Psoas muscle (tissue), 8 donors: ENCODE measurements around the gene NFASC. TPM values are rescaled to one million over a fixed set of nuclear protein-coding genes. Genes with fewer than 3 reads are reported as not detected.

Source experiments
- ATAC-seq, 4 donors: fragments of 200-7000 bp; cut with Tn5 transposase; one replicate each; pipeline ENCODE4 v1.9.1; 2020; ENCODE audit warnings: moderate library complexity in 3 of 4, mild to moderate bottlenecking in 2 of 4
- DNase-seq, 2 donors: peaks; one replicate each; pipeline ENCODE4 v3.0.0-alpha.2; 2020
- H3K27ac ChIP-seq: fragments of 200-600 bp; one replicate; pipeline ENCODE4 v1.8.0; 2022
- H3K27me3 ChIP-seq, 3 donors: fragments of 200-600 bp in 1 of 3; one replicate each; pipeline versions ENCODE4 v1.6.1 to v1.8.0; 2013 to 2022; ENCODE audit warnings: low read length in 2 of 3, mild to moderate bottlenecking in 2 of 3, moderate library complexity in 1 of 3; ENCODE audit not compliant: insufficient read depth in 3 of 3
- H3K36me3 ChIP-seq, 2 donors: fragments of 200-600 bp in 1 of 2; one replicate each; pipeline versions ENCODE4 v1.6.1 to v1.8.0; 2013 to 2022; ENCODE audit warnings: low read depth in 1 of 2, mild to moderate bottlenecking in 1 of 2, moderate library complexity in 1 of 2; ENCODE audit not compliant: insufficient read depth in 1 of 2
- H3K4me1 ChIP-seq: fragments of 200-600 bp; one replicate; pipeline ENCODE4 v1.8.0; 2022
- H3K4me3 ChIP-seq: fragments of 200-600 bp; one replicate; pipeline ENCODE4 v1.8.0; 2022; ENCODE audit warnings: mild to moderate bottlenecking
- H3K9me3 ChIP-seq: fragments of 200-600 bp; one replicate; pipeline ENCODE4 v1.8.0; 2022
- WGBS, 3 donors: extraction: QIAGEN DNeasy Blood & Tissue Kit; methylation state at CpG; one replicate each; pipeline versions ENCODE4 v1.1.6 to v1.1.7; 2013; 5-methylcytosine and 5-hydroxymethylcytosine counted together
- intact Hi-C, 2 donors: fragments of 100-400 bp; cut with DNase I; formaldehyde crosslinking; loops; one replicate each; pipeline versions ENCODE4 v1.11.0 to v1.14.2; 2022
- polyA plus RNA-seq, 3 donors: library from polyadenylated mRNA; stranded (reverse); fragments of 200-250 nt; gene quantifications; one replicate each; pipeline ENCODE4 v1.2.3, GENCODE V29; 2013
- total RNA-seq, 4 donors: library from RNA; stranded (reverse); fragmentation: NEBNext Ultra II Directional in 2 of 4; extraction: Animal tissue kit (Norgen Biotek cat#: 25700) in 2 of 4; gene quantifications; one replicate each; pipeline versions ENCODE4 v1.2.1 to v1.2.4, GENCODE V29; 2021 to 2023
- TF ChIP-seq, protein P1 (sequence below): fragments of 200-600 bp; IDR thresholded peaks from one replicate; pipeline ENCODE4 v1.8.0; 2022; ENCODE audit warnings: antibody characterized with exemption
- donor health status: healthy with polysubstance abuse.
- donor health status: DM: no; HTN: no; CAD: no; lungs with moderate emphysema.
- donor health status: Bipolar disorder and iron deficiency.
- donor health status: healthy.
- donor health status: DM: yes; HTN: yes; CAD: no.
- donor health status: DM: no; HTN: no; CAD: no.
- donor health status: DM: no; HTN: no; CAD: no.
- donor health status: DM: yes; HTN: yes; CAD: no.

NFASC gene
- total and polyA plus RNA-seq, 7 donors = 0.46 to 7.5 (median 0.90) TPM

DNA sequence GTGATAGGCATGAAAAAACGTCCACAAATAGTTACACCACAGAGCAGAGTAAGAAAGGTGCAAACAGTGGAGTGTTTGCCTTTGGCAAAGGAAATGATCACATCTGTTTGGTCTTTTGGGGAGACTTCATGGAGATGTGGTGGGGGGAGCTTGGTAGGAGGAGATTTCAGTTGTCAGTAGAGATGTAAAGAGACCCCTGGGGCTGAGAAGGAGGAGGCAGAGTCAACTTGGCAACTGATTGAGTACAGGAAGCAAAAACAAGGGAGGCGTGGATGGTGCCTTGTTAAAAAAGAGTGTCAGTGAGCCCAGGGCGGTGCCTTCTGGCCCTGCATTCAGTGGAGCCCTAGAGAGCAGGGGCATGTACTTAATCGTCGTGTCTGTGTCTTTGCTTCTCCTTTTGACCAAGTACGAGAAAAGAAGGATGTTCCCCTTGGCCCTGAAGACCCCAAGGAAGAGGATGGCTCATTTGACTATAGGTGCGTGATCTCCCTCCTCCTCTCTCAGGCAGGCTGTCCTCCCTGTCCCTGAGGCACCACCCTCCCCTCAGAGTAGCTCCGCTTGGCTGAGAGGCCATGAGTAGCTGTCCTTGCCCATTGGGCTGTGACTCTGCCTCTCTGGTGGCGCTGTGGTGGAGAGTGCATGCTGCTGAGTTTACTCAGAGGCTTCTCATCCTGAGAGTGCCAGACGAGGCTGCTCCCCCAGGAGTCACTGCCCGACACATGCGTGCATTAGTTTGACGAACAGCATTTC, 141.9 kb downstream of the NFASC start:
- H3K36me3 ChIP-seq = no peaks in the 10 kb centered on the region
- intact Hi-C loops = no loop called here
- DNase-seq = no peak
- H3K4me3 ChIP-seq = no peak overlapping the region
- H3K27ac ChIP-seq = no peak overlapping the region
- H3K27me3 ChIP-seq = no peaks in the 10 kb centered on the region
- no peak for ATAC-seq
- TF ChIP-seq, protein P1, sequence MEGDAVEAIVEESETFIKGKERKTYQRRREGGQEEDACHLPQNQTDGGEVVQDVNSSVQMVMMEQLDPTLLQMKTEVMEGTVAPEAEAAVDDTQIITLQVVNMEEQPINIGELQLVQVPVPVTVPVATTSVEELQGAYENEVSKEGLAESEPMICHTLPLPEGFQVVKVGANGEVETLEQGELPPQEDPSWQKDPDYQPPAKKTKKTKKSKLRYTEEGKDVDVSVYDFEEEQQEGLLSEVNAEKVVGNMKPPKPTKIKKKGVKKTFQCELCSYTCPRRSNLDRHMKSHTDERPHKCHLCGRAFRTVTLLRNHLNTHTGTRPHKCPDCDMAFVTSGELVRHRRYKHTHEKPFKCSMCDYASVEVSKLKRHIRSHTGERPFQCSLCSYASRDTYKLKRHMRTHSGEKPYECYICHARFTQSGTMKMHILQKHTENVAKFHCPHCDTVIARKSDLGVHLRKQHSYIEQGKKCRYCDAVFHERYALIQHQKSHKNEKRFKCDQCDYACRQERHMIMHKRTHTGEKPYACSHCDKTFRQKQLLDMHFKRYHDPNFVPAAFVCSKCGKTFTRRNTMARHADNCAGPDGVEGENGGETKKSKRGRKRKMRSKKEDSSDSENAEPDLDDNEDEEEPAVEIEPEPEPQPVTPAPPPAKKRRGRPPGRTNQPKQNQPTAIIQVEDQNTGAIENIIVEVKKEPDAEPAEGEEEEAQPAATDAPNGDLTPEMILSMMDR = no peak
- 70 to 76% (median 73%) methylated on average over 13 of the region's 13 CpGs for WGBS, 3 donors
- no peaks in the 10 kb centered on the region for H3K9me3 ChIP-seq
- no peaks in the 10 kb centered on the region for H3K4me1 ChIP-seq

DNA sequence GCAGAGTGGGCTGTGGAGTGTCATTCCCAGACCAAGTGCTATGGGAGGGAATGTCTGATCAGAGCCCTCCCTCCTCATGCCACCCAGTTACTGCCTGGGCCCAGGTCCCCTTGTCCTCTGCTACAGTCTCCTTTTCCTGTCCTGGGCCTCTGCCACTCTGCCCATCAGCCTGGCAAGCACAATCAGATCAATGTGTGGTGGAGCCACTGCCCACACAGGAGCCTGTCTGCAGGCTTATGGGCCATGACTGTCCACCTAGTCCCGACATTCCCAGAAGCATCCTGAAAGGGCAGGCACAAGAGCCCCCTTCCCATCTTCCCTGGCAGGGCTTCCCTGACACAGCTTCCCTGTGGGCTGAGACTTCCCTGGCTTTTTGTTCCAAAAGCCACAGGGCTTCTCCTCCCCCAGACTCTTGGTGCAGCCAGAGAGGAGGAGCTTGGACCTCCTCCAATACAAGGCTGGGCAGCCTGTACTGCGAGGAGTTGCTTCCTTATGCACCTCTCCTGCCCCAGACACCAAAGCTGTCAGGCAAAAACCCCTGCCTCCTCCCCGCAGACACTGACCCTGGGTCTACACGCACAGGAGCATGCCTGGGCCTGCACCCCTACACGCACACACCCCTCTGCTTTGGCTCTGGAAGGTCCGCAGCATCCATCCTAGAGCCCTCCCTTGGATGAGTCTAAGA, 143.2 kb downstream of the NFASC start:
- no peaks in the 10 kb centered on the region for H3K9me3 ChIP-seq
- ATAC-seq (no peak), DNase-seq (no peak)
- H3K4me1 ChIP-seq = no peaks in the 10 kb centered on the region
- H3K27me3 ChIP-seq = no peaks in the 10 kb centered on the region
- H3K27ac ChIP-seq = no peak overlapping the region
- no peaks in the 10 kb centered on the region for H3K36me3 ChIP-seq
- no peak overlapping the region for H3K4me3 ChIP-seq
- 46 to 50% (median 48%) methylated on average over 6 of the region's 6 CpGs for WGBS, 3 donors
- intact Hi-C loops = no loop called here
- TF ChIP-seq, protein P1 = no peak

DNA sequence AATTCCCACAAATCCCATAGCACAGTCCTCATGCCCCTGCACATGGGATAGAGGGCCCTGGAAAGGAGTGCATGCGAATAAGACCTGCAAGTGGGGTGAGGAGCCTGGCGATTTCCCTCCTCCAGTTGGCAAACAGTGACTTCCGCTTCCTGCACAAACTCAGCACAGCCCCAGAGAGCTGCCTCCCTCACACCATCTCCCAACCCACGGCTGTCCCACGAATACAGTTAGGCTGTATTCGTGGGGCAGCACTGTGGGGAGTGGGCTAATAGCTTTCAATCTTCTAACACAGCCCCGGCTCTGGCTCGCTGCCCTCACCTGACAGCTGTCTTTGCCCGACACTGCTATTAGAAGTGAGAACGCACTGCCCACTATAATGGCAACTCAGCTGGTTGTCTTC, 144.1 kb downstream of the NFASC start:
- Histone ChIP-seq H3K9me3 (no peaks in the 10 kb centered on the region), H3K4me1 (no peaks in the 10 kb centered on the region), H3K27me3 (no peaks in the 10 kb centered on the region), H3K36me3 (no peaks in the 10 kb centered on the region), H3K27ac (no peak overlapping the region), H3K4me3 (no peak overlapping the region)
- no peak for DNase-seq
- TF ChIP-seq, protein P1 = no peak
- 43 to 45% (median 44%) methylated on average over 10 of the region's 10 CpGs for WGBS, 3 donors
- no peak for ATAC-seq
- intact Hi-C loops = no loop called here

DNA sequence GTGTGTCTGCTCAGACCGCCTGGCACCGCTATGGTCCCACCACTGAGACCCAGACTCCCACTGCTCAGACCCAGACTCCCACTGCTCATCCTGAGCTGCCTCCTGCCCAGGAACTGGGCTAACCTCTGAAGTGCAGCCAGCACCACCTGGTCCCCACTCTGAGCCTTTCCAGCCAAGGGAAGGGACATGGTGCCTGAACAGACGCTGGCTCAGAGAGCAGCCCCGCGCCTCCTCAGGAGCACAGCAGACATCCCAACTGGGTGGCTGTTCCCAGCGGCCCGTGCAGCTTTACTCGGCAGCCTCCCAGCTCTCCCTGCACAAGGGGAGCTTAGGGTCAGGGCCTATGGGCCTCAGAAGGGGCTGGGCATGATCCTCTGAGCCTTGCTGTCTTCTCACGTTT, 144.6 kb downstream of the NFASC start:
- Histone ChIP-seq H3K36me3 (no peaks in the 10 kb centered on the region), H3K4me1 (no peaks in the 10 kb centered on the region), H3K4me3 (no peak overlapping the region), H3K27me3 (peaks cover 0 to under 1% (median 0%) of the 10 kb centered on the region in 3 donors), H3K27ac (no peak overlapping the region), H3K9me3 (no peaks in the 10 kb centered on the region)
- DNase-seq = no peak
- 67 to 75% (median 69%) methylated on average over 9 of the region's 9 CpGs for WGBS, 3 donors
- TF ChIP-seq, protein P1 = no peak
- no peak for ATAC-seq
- intact Hi-C loops = no loop called here
